NCI-H146 treated with DMSO at 0.1 percent for 48 hours (cell line): Measurements from ENCODE around the gene FBXL16.

Experiments
- DNase-seq: peaks from one replicate; lab custom pipeline; 2025; ENCODE audit not compliant: unreplicated experiment; lab: John Stamatoyannopoulos, UW

Gene FBXL16

GRCh38 chr16:710500-711075, 5.0 kb upstream of the FBXL16 start:
- DNase-seq = no peak

- DNase-seq = peak; percentile 90
Measured at GRCh38 chr16:709566-710499, 4.2 kb upstream of the FBXL16 start.

DNA sequence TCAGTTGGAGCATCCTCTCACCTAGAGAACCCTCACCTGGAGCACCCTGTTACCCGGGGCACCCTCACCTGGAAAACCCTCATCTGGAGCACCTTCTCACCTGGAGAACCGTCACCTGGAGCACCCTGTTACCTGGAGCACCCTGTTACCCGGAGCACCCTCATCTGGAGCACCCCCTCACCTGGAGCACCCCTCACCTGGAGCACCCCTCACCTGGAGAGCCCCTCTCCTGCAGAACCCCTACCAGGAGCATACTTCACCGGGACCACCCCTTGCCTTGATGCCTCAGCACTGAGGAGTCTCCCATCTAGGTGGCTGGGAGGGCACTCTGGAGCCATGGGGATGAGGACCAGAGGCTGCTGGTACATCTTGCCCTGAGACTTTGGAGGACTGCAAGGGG, 3.4 kb upstream of the FBXL16 start:
- no peak for DNase-seq

- DNase-seq = no peak
Measured at GRCh38 chr16:708019-708418, 2.4 kb upstream of the FBXL16 start.

DNA sequence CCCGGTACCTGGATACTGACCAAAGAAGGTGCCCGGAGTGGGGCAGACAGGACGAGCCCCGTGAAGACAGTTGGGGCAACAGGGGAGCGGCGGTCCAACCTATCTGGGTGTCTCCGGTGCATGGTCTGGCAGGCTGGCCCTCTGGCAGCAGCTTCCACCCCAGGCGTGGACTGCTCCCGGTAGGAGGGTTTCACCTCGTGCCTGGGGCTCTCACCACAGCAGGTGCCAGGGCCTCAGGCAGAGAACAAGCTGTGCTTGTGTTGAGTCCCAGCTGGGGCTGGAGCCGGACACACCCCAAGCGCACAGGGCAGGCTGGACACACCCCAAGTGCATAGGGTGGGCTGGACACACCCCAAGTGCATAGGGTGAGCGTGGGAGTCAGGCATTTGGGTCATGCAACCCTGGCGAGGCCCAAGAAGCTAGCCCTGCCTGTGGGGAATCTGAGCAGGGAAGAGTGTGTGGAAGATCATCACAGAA, 1.5 kb upstream of the FBXL16 start:
- DNase-seq = peak; percentile 49

DNA sequence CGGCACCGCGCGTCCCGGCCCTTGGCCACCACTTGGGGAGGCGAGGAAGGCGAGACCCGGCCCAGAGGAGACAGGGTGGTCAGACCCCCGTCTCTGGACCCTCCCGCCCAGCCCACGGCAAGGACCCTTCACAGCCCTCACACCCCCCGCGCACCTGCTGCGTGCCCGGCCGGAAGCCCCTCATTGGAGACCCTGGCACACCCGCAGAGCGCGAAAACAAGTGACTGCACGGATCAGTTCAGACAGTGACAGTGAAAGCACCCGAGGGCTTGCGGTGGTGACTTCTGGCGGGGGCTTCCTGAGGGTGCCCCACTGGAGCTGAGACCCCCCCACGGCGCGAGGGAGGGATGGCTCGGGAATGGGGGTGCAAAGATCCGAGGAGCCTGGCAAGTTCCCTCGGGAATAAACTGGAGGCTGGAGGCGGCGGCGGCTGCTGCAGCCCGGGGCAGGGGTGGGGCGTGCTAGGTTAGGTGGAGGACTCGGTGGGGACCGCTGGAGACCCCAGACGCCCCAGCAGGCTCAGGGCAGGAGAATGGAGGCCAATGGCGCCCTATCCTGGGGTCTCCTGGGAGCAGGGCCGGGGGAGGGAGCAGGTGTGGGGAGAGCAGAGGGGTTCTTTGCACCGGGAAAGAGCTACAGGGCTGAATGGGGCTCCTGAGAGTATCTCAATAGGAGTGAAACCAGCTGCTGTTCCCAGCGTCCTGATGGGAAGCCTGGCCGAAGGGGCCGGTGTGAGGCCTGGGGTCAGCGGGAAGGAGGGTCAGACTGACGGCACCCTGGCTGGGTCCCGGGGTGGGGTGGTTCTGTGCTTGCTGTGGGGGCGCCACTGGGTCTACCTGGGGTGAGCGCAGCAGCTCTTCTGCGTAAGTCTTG, 824 bp upstream of the FBXL16 start:
- DNase-seq = peak; percentile 28

- DNase-seq = no peak
Measured at GRCh38 chr16:704552-705380, 835 bp downstream of the FBXL16 start.

DNA sequence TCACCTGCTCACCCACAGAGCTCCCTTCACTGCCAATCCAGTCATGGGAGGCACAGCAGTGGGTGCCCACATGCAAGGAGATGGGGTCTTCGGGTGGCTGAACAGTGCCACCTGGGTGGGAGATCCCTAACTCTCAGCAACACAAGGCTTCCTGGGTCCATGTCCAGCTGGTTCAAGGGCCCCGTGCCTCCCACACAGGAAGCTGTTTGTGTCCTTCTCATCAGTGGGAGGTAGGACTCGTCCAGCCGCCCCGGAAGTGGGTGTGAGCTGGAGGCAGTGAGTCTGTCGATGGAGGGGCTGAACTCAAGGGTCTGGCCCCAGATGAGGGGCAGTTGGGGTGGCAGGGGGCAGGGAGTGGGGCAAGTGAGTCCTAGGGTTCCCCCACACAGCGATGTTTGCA, 1.6 kb downstream of the FBXL16 start:
- no peak for DNase-seq

- DNase-seq = no peak
Measured at GRCh38 chr16:703406-703805, 2.2 kb downstream of the FBXL16 start.

DNA sequence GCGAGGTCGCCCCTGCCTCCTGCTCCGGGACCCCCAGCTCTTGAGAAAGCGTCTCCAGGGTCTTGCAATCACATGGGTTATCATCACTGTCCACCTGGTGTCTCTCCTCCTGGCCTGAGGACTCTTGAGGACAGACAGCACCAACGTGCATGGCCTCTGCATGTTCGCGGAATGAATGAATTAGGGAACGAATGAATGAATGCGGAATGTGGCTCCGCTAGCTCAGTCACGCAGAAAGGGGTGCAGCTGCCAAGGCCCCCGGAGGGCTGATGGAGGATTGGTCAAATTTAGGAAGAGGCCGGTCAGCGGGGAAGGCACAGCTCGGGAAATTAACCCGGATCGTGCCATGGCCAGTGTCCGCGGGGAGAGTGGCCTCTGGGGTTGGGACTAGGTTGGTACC, 3.3 kb downstream of the FBXL16 start:
- DNase-seq = no peak

- DNase-seq = no peak
Measured at GRCh38 chr16:700684-701584, 4.7 kb downstream of the FBXL16 start.

- no peak for DNase-seq
Measured at GRCh38 chr16:698911-699671, 6.5 kb downstream of the FBXL16 start.

GRCh38 chr16:695355-696089, 10.1 kb downstream of the FBXL16 start:
- no peak for DNase-seq

DNA sequence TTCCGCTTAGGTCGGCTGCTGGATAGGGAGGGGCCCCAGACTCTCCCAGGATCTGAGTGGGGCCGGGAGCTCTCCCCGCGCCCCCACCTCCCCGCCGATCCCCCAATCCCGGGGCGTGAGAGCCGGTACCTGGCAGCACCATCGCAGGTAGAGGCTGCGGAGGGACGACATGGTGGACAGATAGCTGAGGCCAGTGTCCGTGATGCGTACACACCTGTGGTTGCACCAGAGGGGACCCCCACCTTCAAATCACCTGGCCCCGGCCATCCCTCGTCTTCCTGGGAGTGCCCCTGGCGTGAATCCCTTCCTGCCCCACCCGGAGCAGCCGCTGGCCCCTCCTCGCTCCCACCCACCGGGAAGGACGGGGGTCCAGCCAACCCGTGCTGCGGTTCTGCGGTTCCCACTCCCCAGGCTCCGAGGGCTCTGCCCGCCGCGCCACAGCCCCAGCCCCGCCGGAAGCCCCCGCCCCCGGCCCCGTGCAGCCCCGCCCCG, 10.7 kb downstream of the FBXL16 start:
- no peak for DNase-seq

DNA sequence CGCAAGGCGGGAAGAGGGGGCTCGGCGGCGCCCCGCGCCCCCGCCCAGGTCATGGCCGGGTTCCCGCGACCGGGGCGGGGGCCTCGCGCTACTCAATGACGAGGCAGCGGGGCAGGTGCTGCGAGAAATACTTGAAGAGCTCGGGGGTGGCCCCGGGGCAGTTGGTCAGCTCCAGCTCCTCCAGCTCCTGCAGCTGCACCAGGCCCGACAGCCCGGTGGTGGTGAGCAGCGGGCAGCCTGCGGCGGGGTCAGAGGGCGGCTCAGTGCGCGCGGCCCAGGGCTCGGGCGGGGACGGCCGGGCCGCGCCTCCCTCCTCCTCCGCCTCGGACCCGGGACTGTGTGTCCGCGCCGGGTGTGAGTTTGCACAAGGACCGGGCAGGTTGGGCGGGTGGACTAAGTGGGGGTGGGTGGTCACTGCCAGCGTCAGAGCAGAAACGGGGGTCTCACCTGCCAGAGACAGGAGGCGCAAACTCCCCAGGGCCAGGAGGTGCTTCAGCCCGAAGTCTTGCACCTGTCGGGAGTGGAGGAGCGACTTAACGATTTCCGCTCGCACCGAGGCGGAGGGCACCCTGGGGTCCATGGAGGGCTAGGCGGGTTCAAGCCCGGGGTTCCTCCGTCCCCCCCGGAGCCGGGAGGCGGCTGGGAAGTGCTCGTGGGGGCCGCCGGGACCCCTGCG, 11.3 kb downstream of the FBXL16 start:
- DNase-seq = no peak

- DNase-seq = no peak
Measured at GRCh38 chr16:693766-694165, 11.8 kb downstream of the FBXL16 start.

DNA sequence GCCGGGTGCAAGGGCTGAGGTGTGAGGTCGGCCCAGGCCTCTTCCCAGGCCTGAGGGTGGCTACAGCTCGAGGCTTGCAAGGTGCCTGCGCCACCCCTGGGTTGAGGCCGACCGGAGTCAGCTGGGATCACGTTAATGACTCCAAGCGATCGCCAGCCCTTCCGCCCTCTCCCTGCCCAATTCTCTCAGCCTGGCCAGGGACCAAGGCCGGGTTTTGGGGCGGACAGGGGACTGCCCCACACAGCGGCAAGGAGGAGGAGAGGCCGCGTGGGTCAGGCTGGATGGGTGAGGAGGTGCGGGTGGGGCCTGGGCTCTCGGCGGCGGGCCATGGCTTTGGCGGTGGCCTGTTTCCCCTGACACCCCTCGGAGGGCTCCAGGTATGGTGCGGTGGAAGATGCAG, 12.2 kb downstream of the FBXL16 start:
- no peak for DNase-seq
